ENCODE measurements around the gene RABL6. TPM values are rescaled to one million over a fixed set of nuclear protein-coding genes. Genes with fewer than 3 reads are reported as not detected.

The RABL6 gene
- total RNA-seq, 3 donors from 2014 or later (not counting 1 experiment from before 2014, with no cell fraction given) = 72.7 to 82.5 (median 75.9) TPM

- Histone ChIP-seq H3K36me3 (ENCODE audit: control insufficient read depth, insufficient read depth, low read length) (peaks cover 27% of the 10 kb centered on the region), H3K27ac (ENCODE audit: low read length) (no peak overlapping the region), H3K9me3 (ENCODE audit: control insufficient read depth, insufficient read depth, low read length) (no peaks in the 10 kb centered on the region), H3K4me1 (ENCODE audit: control insufficient read depth, insufficient read depth, low read length) (peaks cover 23% of the 10 kb centered on the region), H3K4me3 (ENCODE audit: low read length) (no peak overlapping the region), H3K27me3 (ENCODE audit: control insufficient read depth, insufficient read depth, low read length) (no peaks in the 10 kb centered on the region)
- Mint-ChIP-seq H3K4me1 (peaks cover 12 to 16% of the 10 kb centered on the region in 2 donors), H3K27me3 (ENCODE audit: low read depth in 2 of 2) (no peaks in the 10 kb centered on the region), H3K36me3 (no peaks in the 10 kb centered on the region), H3K27ac (peak overlapping the region in 1 of 2 donors; percentile 84), H3K9me3 (no peaks in the 10 kb centered on the region), H3K4me3 (no peak overlapping the region)
- no peak for TF ChIP-seq CTCF (IDR thresholded peaks at IDR 0.05)
- ATAC-seq (no peak), DNase-seq (no peak)
- WGBS (ENCODE audit: insufficient coverage) = 96% methylated on average over 31 of the region's 31 CpGs
- intact Hi-C loops (cut with micrococcal nuclease) = no loop called here
Measured at GRCh38 chr9:136862849-136863622, 55.3 kb downstream of the RABL6 start.

GRCh38 chr9:136863623-136864273 is 56.0 kb downstream of the RABL6 start:
- no peak for TF ChIP-seq CTCF (IDR thresholded peaks at IDR 0.05)
- Mint-ChIP-seq H3K36me3 (no peaks in the 10 kb centered on the region), H3K27ac (peak overlapping the region; percentile 14 to 84), H3K9me3 (no peaks in the 10 kb centered on the region), H3K4me3 (no peak overlapping the region), H3K27me3 (ENCODE audit: low read depth in 2 of 2) (no peaks in the 10 kb centered on the region), H3K4me1 (peaks cover 12 to 16% of the 10 kb centered on the region in 2 donors)
- ATAC-seq (no peak), DNase-seq (no peak)
- no peak overlapping the region for H3K4me3 ChIP-seq (ENCODE audit: low read length)
- no peaks in the 10 kb centered on the region for H3K27me3 ChIP-seq (ENCODE audit: control insufficient read depth, insufficient read depth, low read length)
- 94% methylated on average over 12 of the region's 12 CpGs for WGBS (ENCODE audit: insufficient coverage)
- H3K27ac ChIP-seq (ENCODE audit: low read length) = no peak overlapping the region
- H3K4me1 ChIP-seq (ENCODE audit: control insufficient read depth, insufficient read depth, low read length) = peaks cover 23% of the 10 kb centered on the region
- intact Hi-C loops (cut with micrococcal nuclease) = no loop called here
- H3K36me3 ChIP-seq (ENCODE audit: control insufficient read depth, insufficient read depth, low read length) = peaks cover 27% of the 10 kb centered on the region
- no peaks in the 10 kb centered on the region for H3K9me3 ChIP-seq (ENCODE audit: control insufficient read depth, insufficient read depth, low read length)

- TF ChIP-seq CTCF (IDR thresholded peaks at IDR 0.05) = no peak
- H3K27ac Mint-ChIP-seq = peak overlapping the region; percentile 84 to 88
- peaks cover 12 to 16% of the 10 kb centered on the region in 2 donors for H3K4me1 Mint-ChIP-seq
- Histone ChIP-seq H3K9me3 (ENCODE audit: control insufficient read depth, insufficient read depth, low read length) (no peaks in the 10 kb centered on the region), H3K4me1 (ENCODE audit: control insufficient read depth, insufficient read depth, low read length) (peaks cover 23% of the 10 kb centered on the region), H3K27me3 (ENCODE audit: control insufficient read depth, insufficient read depth, low read length) (no peaks in the 10 kb centered on the region), H3K4me3 (ENCODE audit: low read length) (peak overlapping the region; percentile 48), H3K27ac (ENCODE audit: low read length) (peak overlapping the region; percentile 50), H3K36me3 (ENCODE audit: control insufficient read depth, insufficient read depth, low read length) (peaks cover 27% of the 10 kb centered on the region)
- H3K9me3 Mint-ChIP-seq = no peaks in the 10 kb centered on the region
- WGBS (ENCODE audit: insufficient coverage) = 69% methylated on average over 11 of the region's 11 CpGs
- H3K4me3 Mint-ChIP-seq = peak overlapping the region; percentile 89
- H3K36me3 Mint-ChIP-seq = no peaks in the 10 kb centered on the region
- intact Hi-C loops (cut with micrococcal nuclease) = no loop called here
- no peak for ATAC-seq
- peak in 1 of 2 donors; percentile 6 for DNase-seq
- H3K27me3 Mint-ChIP-seq (ENCODE audit: low read depth in 2 of 2) = no peaks in the 10 kb centered on the region
Measured at GRCh38 chr9:136865041-136865767, 57.5 kb downstream of the RABL6 start.
